ENCODE results near the gene GABARAPL2. TPM values are rescaled to one million over a fixed set of nuclear protein-coding genes. Genes with fewer than 3 reads are reported as not detected.

GABARAPL2 gene
- polyA plus RNA-seq, 1 donor (not counting 4 experiments of a cell fraction or from before 2014, with no cell fraction given): 95.8 TPM

GRCh38 chr16:75622761-75623605, 56.8 kb downstream of the GABARAPL2 start, which contains the start of gene ADAT1:
TSS of gene ADAT1 (minus strand) at chr16:75623281. CDS start at chr16:75620799, 2,482 bp downstream.
- FAIRE-seq: no peak
- Histone ChIP-seq H3K4me3 (ENCODE audit: control insufficient read depth in 2 of 3, extremely low read depth in 1 of 3, insufficient read depth in 2 of 3, low read depth in 1 of 3, low read length in 3 of 3) (peak within 1 kb of the TSS; percentile 52 to 82 (median 73)), H4K20me1 (ENCODE audit: control insufficient read depth, extremely low read depth, insufficient read depth, low read length) (no peaks in the 10 kb centered on the region), H3K79me2 (ENCODE audit: control insufficient read depth, insufficient read depth, low read length) (peaks cover 12% of the 10 kb centered on the region), H3K27ac (ENCODE audit: control insufficient read depth, insufficient read depth, low read length) (peak within 1 kb of the TSS; percentile 85), H3K9ac (ENCODE audit: control insufficient read depth, extremely low read depth, insufficient read depth, low read length) (peak within 1 kb of the TSS; percentile 91), H3K9me3 (ENCODE audit: control insufficient read depth, low read depth, low read length) (no peaks in the 10 kb centered on the region), H3K9me1 (ENCODE audit: control insufficient read depth, extremely low read depth, insufficient read depth, low read length) (no peaks in the 10 kb centered on the region), H3K4me2 (ENCODE audit: control insufficient read depth, extremely low read depth, insufficient read depth, low read depth, low read length) (peak within 1 kb of the TSS; percentile 83), H3K27me3 (ENCODE audit: control insufficient read depth, extremely low read depth, insufficient read depth, low read length) (no peaks in the 10 kb centered on the region), H3K36me3 (ENCODE audit: control insufficient read depth in 2 of 2, extremely low read depth in 1 of 2, insufficient read depth in 2 of 2, low read length in 2 of 2) (peaks cover 22 to 29% of the 10 kb centered on the region in 2 experiments), H2AFZ (ENCODE audit: control insufficient read depth, low read length) (peak within 1 kb of the TSS; percentile 91), H3K4me1 (ENCODE audit: control insufficient read depth, extremely low read depth, insufficient read depth, low read length) (peaks cover 7% of the 10 kb centered on the region)
- TF ChIP-seq EZH2 (IDR thresholded peaks at IDR 0.05; ENCODE audit: low read length) (no peak), CTCF (optimal IDR thresholded peaks at IDR 0.05 in 1 of 3, IDR thresholded peaks at IDR 0.05 in 1 of 3, conservative IDR thresholded peaks at IDR 0.05 in 1 of 3; ENCODE audit: extremely low read depth in 1 of 3, insufficient read depth in 2 of 3, low read length in 3 of 3) (no peak)
- peak; percentile 77 for DNase-seq (ENCODE audit: low read depth, low spot score)
- dilution Hi-C loops (cut with MboI; ENCODE audit: extremely low pct_ligation_motif_present, low sequenced_read_pairs): no loop called here

GRCh38 chr16:75624921-75625334, 58.7 kb downstream of the GABARAPL2 start:
- Histone ChIP-seq H3K9me1 (ENCODE audit: control insufficient read depth, extremely low read depth, insufficient read depth, low read length) (no peaks in the 10 kb centered on the region), H3K79me2 (ENCODE audit: control insufficient read depth, insufficient read depth, low read length) (peaks cover 12% of the 10 kb centered on the region), H3K9me3 (ENCODE audit: control insufficient read depth, low read depth, low read length) (no peaks in the 10 kb centered on the region), H3K27ac (ENCODE audit: control insufficient read depth, insufficient read depth, low read length) (no peak overlapping the region), H2AFZ (ENCODE audit: control insufficient read depth, low read length) (no peak overlapping the region), H3K27me3 (ENCODE audit: control insufficient read depth, extremely low read depth, insufficient read depth, low read length) (no peaks in the 10 kb centered on the region), H4K20me1 (ENCODE audit: control insufficient read depth, extremely low read depth, insufficient read depth, low read length) (no peaks in the 10 kb centered on the region), H3K9ac (ENCODE audit: control insufficient read depth, extremely low read depth, insufficient read depth, low read length) (no peak overlapping the region), H3K4me1 (ENCODE audit: control insufficient read depth, extremely low read depth, insufficient read depth, low read length) (peaks cover 7% of the 10 kb centered on the region), H3K36me3 (ENCODE audit: control insufficient read depth in 2 of 2, extremely low read depth in 1 of 2, insufficient read depth in 2 of 2, low read length in 2 of 2) (peaks cover 29 to 31% of the 10 kb centered on the region in 2 experiments), H3K4me2 (ENCODE audit: control insufficient read depth, extremely low read depth, insufficient read depth, low read depth, low read length) (no peak overlapping the region), H3K4me3 (ENCODE audit: control insufficient read depth in 2 of 3, extremely low read depth in 1 of 3, insufficient read depth in 2 of 3, low read depth in 1 of 3, low read length in 3 of 3) (no peak overlapping the region)
- FAIRE-seq (no peak), DNase-seq (ENCODE audit: low read depth, low spot score) (no peak)
- TF ChIP-seq CTCF (optimal IDR thresholded peaks at IDR 0.05 in 1 of 3, IDR thresholded peaks at IDR 0.05 in 1 of 3, conservative IDR thresholded peaks at IDR 0.05 in 1 of 3; ENCODE audit: extremely low read depth in 1 of 3, insufficient read depth in 2 of 3, low read length in 3 of 3) (no peak), EZH2 (IDR thresholded peaks at IDR 0.05; ENCODE audit: low read length) (no peak)
- dilution Hi-C loops (cut with MboI; ENCODE audit: extremely low pct_ligation_motif_present, low sequenced_read_pairs): no loop called here

All from keratinocyte (primary cell).